ENCODE data around the gene FICD.

GRCh38 chr12:108482717-108483212 is 32.3 kb upstream of the FICD start:
- TF ChIP-seq CTCF (conservative IDR thresholded peaks at IDR 0.05) (no peak), ZFX (IDR thresholded peaks at IDR 0.05) (no peak)

Data from C4-2B (cell line).